DND-41 (cell line): ENCODE data around the gene B4GALT6.

Experiments used
- CTCF ChIP-seq: IDR thresholded peaks from 2 replicates; pipeline ENCODE4 v1.5.1; 2012; ENCODE audit warnings: borderline replicate concordance, low read length, moderate library complexity, mild to moderate bottlenecking; ENCODE audit not compliant: poor library complexity, severe bottlenecking; ENCODE audit errors: extremely low read depth
- EZH2 ChIP-seq: IDR thresholded peaks from 3 replicates; pipeline ENCODE4 v1.6.1; 2012; ENCODE audit warnings: borderline replicate concordance, low read depth, mild to moderate bottlenecking, moderate library complexity, low read length, inconsistent platforms; ENCODE audit not compliant: severe bottlenecking

- TF ChIP-seq CTCF: no peak
- TF ChIP-seq EZH2: no peak
Observed at GRCh38 chr18:31636387-31636786, 48.0 kb downstream of the B4GALT6 start.
